Measurements from ENCODE around the gene CDC16. TPM values are rescaled to one million over a fixed set of nuclear protein-coding genes. Genes with fewer than 3 reads are reported as not detected.

The CDC16 gene
- total and polyA plus RNA-seq, 2 of the 13 experiments (the other 11 are each of a cell fraction or from before 2014, with no cell fraction given): 24.2 to 60.9 TPM

DNA sequence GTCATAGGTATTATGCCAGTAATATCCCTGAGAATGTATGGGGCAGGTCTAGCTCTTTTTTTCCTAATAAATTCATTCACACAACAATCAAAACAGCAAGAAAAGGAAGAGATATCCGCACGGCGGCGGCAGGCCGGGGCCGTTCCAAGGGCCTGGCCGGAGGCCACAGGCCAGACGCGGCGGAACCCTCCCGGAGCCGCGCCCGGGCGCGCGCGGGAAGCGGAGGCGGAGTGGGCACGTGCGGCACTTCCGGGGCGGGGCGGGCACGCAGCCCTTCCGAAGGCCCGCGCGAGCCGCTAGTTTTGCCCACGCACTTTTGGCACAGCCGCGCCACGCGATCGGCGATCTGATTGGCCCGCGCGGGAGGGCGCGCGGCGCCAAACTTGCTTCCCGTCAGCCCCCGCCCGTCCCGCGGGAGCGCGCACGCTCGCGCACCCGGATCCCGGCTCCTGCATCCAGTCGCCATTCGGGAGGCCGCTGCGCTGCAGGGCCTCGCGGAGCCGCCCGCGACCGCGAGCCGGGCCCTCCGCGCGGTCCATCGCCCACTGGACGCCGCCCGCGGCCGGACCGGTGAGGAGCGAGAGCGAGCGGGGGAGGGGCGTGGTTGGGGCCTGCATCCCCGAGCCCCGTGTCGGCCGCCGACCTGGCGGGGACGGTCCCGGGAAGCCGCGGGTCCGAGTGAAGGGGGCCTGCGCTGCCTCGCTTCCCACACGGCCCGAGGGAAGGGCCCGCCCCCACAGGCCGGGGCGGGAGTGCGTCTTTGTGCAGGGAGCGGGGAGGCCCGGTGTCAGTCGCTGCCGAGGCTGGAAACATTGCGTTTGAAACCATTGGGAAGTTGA is 79.6 kb downstream of the CDC16 start, which contains the start of gene CHAMP1 (continued):
- TF ChIP-seq, protein P1, sequence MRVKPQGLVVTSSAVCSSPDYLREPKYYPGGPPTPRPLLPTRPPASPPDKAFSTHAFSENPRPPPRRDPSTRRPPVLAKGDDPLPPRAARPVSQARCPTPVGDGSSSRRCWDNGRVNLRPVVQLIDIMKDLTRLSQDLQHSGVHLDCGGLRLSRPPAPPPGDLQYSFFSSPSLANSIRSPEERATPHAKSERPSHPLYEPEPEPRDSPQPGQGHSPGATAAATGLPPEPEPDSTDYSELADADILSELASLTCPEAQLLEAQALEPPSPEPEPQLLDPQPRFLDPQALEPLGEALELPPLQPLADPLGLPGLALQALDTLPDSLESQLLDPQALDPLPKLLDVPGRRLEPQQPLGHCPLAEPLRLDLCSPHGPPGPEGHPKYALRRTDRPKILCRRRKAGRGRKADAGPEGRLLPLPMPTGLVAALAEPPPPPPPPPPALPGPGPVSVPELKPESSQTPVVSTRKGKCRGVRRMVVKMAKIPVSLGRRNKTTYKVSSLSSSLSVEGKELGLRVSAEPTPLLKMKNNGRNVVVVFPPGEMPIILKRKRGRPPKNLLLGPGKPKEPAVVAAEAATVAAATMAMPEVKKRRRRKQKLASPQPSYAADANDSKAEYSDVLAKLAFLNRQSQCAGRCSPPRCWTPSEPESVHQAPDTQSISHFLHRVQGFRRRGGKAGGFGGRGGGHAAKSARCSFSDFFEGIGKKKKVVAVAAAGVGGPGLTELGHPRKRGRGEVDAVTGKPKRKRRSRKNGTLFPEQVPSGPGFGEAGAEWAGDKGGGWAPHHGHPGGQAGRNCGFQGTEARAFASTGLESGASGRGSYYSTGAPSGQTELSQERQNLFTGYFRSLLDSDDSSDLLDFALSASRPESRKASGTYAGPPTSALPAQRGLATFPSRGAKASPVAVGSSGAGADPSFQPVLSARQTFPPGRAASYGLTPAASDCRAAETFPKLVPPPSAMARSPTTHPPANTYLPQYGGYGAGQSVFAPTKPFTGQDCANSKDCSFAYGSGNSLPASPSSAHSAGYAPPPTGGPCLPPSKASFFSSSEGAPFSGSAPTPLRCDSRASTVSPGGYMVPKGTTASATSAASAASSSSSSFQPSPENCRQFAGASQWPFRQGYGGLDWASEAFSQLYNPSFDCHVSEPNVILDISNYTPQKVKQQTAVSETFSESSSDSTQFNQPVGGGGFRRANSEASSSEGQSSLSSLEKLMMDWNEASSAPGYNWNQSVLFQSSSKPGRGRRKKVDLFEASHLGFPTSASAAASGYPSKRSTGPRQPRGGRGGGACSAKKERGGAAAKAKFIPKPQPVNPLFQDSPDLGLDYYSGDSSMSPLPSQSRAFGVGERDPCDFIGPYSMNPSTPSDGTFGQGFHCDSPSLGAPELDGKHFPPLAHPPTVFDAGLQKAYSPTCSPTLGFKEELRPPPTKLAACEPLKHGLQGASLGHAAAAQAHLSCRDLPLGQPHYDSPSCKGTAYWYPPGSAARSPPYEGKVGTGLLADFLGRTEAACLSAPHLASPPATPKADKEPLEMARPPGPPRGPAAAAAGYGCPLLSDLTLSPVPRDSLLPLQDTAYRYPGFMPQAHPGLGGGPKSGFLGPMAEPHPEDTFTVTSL (CRISPR knock-in tag; IDR thresholded peaks at IDR 0.05; ENCODE audit: borderline replicate concordance): no peak
- TF ChIP-seq ZNF317 (CRISPR knock-in tag; IDR thresholded peaks at IDR 0.05) (no peak), TBX2 (CRISPR knock-in tag; IDR thresholded peaks at IDR 0.05; ENCODE audit: borderline replicate concordance) (peak; percentile 74), KAT7 (CRISPR knock-in tag; IDR thresholded peaks at IDR 0.05; ENCODE audit: borderline replicate concordance) (no peak), JUNB (CRISPR knock-in tag; IDR thresholded peaks at IDR 0.05; ENCODE audit: borderline replicate concordance) (no peak), ZSCAN30 (CRISPR knock-in tag; IDR thresholded peaks at IDR 0.05) (no peak), E2F2 (CRISPR knock-in tag; IDR thresholded peaks at IDR 0.05; ENCODE audit: borderline replicate concordance) (peak; percentile 89; the same call in 1 of the 2 replicates), MXD4 (CRISPR knock-in tag; IDR thresholded peaks at IDR 0.05) (peak; percentile 86), ZFP36 (IDR thresholded peaks at IDR 0.05; ENCODE audit: borderline replicate concordance, low read depth, low read length, partially characterized antibody) (no peak), PITX1 (CRISPR knock-in tag; IDR thresholded peaks at IDR 0.05) (no peak), HBP1 (CRISPR knock-in tag; IDR thresholded peaks at IDR 0.05; ENCODE audit: low read depth) (peak; percentile 73; the same call in 1 of the 2 replicates), WIZ (CRISPR knock-in tag; IDR thresholded peaks at IDR 0.05) (no peak), GABPB1 (CRISPR knock-in tag; IDR thresholded peaks at IDR 0.05) (peak; percentile 91), ZNF709 (CRISPR knock-in tag; IDR thresholded peaks at IDR 0.05) (peak; percentile 96), ZFY (CRISPR knock-in tag; IDR thresholded peaks at IDR 0.05) (peak; percentile 99), HMGXB3 (CRISPR knock-in tag; IDR thresholded peaks at IDR 0.05; ENCODE audit: borderline replicate concordance) (no peak)
